K562 (cell line): ENCODE data around the gene NECAB3. TPM values are rescaled to one million over a fixed set of nuclear protein-coding genes. Genes with fewer than 3 reads are reported as not detected.
A peak's percentile ranks its signal among the peaks of the same experiment; 100 is the strongest.

ENCODE experiments used
- HBP1 ChIP-seq: fragments of 450-650 bp; formaldehyde crosslinking; IDR thresholded peaks from 2 replicates; pipeline ENCODE4 v1.4.0; 2022; ENCODE audit warnings: missing genetic modification characterization
- MGA ChIP-seq: fragments of 450-650 bp; IDR thresholded peaks from 2 replicates; pipeline ENCODE4 v1.6.1; 2016; ENCODE audit warnings: mild to moderate bottlenecking, moderate library complexity
- RERE ChIP-seq: sonication (generic); formaldehyde crosslinking; IDR thresholded peaks from 2 replicates; pipeline ENCODE4 v1.8.0; 2023; ENCODE audit warnings: missing genetic modification reagents, mild to moderate bottlenecking, borderline replicate concordance
- U2AF1 ChIP-seq: fragments of 200-400 bp; formaldehyde crosslinking; optimal IDR thresholded peaks from 2 replicates; pipeline ENCODE3; 2017; ENCODE audit warnings: mild to moderate bottlenecking, low read depth, low read length, moderate library complexity
- ZFP30 ChIP-seq: fragments of 250-450 bp; sonication (Bioruptor Pico); IDR thresholded peaks from 2 replicates; pipeline ENCODE4 v1.8.0; 2022; ENCODE audit warnings: moderate library complexity, mild to moderate bottlenecking, inconsistent platforms, borderline replicate concordance
- ZNF324 ChIP-seq: fragments of 250-450 bp; sonication (Bioruptor Pico); IDR thresholded peaks from 2 replicates; pipeline ENCODE4 v1.4.0; 2020; ENCODE audit warnings: mild to moderate bottlenecking
- polyA plus RNA-seq, 8 experiments: library from polyadenylated mRNA; depleted of rRNA in 4 of 8; stranded (reverse) in 5 of 8; unstranded in 3 of 8; fragments of >200 nt; fragmentation: Nextera tagmentation in 2 of 8; fragmentation: Illumina TruSeq in 1 of 8; extraction: Ambion mirVana in 2 of 8; extraction: Trizol in 1 of 8; gene quantifications; 2 replicates each; pipeline versions ENCODE4 v1.2.1 to v1.2.3, GENCODE V29; 2011 to 2014; ENCODE audit warnings: inconsistent platforms in 1 of 8, missing spikeins in 1 of 8
- total RNA-seq, 7 experiments: library from RNA; depleted of rRNA in 6 of 7; stranded (reverse); fragments of >200 nt in 6 of 7; fragmentation: Illumina TruSeq in 2 of 7; extraction: Trizol in 2 of 7; gene quantifications; 2 replicates each; pipeline versions ENCODE4 v1.2.1 to v1.2.3, GENCODE V29; 2011 to 2021; ENCODE audit warnings: low replicate concordance in 1 of 7

The NECAB3 gene
- total and polyA plus RNA-seq, 9 of the 15 experiments (the other 6 are each of a cell fraction or from before 2014, with no cell fraction given) = 0.94 to 63.3 (median 31.5) TPM

- TF ChIP-seq RERE = 0 out of 2 replicates have a peak, but pooled peaks have one; percentile 35
- peak; percentile 75 for TF ChIP-seq U2AF1
- TF ChIP-seq HBP1 (CRISPR knock-in tag) = 0 out of 2 replicates have a peak, but pooled peaks have one; percentile 63
- no peak for TF ChIP-seq ZFP30
- TF ChIP-seq MGA = peak; percentile 47; the same call in 1 of the 2 replicates
- TF ChIP-seq ZNF324 (CRISPR knock-in tag) = 0 out of 2 replicates have a peak, but pooled peaks have one; percentile 36
These were observed 10.8 kb downstream of the NECAB3 start (continued) for GRCh38 chr20:33663161-33664084.
